GM15510 (cell line): ENCODE results near the gene AFF4.

Experiments
- POLR2A ChIP-seq: IDR thresholded peaks from 3 replicates; pipeline ENCODE4 v1.6.1; 2011; ENCODE audit warnings: borderline replicate concordance; ENCODE audit not compliant: insufficient read length; ENCODE audit errors: extremely low read depth

AFF4 gene

DNA sequence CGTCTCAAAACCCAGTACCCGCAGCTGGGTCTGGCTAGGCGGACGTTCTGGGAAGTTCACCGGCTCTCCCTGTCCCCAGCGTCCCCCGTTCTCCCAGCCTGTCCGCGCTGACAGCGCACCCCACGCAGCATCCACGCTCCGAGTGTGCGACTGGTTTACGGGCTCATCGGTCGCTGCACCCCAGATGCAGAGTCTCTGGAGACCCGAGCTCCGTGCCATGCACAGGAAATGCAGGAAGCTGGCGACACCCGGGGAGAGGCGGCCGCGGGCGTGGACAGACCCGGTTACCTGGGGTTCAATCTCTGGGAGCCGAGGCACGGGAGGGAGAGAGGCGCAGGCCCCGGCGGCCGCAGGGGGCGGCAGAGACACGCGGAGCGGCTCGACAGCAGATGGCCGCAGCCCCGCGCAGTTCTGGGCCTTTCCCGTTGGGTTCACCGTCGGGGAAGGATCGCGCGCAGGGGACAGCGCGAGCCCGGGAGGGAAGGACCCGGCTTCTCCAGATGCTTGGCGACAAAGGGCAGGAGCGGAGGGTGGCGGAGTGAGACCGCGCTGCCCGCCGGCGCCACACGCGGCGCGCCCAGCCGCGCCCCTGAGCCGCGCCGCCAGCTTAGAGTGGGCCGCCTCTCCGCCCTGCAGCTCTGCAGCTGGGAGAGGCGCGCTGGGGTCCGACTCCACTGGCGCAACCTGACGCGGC lies 133.5 kb downstream of the AFF4 start:
- no peak for TF ChIP-seq POLR2A

DNA sequence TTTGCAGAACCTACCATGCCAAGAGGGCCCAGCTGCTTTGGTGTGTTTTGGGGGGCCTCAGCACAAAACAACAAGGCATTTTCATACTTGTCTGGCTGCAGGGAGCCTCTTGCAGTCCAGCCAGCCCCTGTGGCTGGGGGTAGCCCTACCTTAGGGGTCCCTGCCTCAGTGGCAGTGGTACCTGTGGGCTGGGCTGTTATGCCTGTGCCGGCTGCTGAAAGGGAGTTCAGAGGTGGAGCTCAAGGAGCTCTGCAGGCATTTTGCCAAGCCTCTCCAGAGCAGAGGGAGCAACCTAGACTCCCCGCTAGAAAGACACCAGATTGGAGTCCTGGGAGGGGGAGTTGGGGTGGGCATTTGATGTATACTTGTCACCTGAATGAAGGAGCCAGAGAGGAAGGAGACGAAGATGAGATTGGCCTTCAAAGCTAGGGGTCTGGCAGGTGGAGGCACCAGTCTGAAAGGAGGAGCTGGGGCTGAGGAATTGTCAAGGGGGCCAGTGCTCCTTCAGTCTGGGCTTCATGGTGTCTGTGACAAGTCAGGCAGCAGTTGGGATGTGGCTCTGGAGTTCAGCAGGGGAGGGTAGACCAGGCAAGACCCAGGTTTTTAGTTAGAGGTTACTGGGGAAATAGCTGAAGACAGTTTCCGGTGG lies 134.5 kb downstream of the AFF4 start:
- no peak for TF ChIP-seq POLR2A

DNA sequence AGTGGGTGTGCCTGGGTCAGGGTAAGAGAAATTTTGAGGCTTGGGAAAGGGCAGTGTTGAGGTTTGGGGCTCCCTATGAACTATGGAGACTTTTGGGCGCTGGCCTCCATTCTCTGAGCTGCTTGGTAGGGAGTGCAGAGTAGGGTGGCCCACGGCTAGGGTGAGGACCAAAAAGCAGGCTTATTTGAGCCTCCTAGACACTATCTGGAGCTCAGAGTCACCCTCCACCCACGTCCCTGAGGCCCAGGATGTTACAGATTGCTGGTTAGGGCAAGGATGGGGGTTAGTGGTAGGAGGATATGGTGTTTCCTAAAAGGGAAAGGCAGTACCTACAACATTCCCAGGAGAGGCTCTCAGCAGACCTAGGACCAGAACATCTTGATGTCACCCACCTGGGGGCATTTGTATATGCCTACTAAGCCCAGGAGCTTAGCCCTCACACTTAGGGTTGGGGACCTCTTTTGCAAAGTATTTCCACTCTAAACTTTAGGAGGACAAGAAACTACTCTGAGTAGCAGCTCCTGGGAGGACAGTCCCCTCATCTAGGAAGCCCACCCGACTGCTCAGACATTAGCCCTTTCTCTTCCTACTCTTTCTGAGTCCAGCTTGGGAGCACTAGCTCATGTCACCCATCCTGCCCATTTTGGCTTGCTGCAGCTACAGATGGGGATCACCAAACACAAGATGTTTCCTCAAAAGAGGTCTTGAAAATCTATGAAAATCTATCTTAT lies 135.3 kb downstream of the AFF4 start:
- TF ChIP-seq POLR2A, result no peak

DNA sequence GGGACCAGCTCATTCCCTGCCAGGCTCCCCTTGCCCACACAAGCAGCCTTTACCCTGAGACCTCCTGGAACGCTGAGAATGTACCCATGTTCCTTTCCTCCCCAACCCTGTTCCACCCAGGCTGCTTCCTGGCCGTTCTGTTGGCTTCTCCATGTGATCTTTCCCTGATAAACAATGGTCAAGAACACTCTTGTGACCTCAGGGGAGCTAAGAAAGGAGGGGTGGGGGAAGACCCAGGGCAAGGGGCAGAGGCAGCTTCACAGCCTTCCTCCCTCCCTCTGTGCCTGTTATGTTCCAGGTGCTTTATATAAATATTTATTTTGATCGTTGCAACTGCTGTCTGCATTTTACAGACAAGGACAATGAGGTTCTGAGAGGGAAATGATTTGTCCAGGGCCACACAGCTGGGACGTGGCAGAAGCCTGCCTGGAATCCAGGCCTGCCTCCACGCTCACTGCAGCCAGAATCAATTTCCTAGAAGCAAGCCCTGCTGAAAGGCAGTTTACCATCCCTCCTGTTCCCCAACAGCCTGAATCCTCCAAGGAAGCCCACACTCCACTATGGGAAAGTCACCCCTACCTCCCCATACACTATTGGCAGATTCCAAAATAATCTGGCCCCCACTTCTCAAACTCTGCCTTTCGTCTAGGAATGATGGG lies 136.9 kb downstream of the AFF4 start:
- TF ChIP-seq POLR2A, result no peak

DNA sequence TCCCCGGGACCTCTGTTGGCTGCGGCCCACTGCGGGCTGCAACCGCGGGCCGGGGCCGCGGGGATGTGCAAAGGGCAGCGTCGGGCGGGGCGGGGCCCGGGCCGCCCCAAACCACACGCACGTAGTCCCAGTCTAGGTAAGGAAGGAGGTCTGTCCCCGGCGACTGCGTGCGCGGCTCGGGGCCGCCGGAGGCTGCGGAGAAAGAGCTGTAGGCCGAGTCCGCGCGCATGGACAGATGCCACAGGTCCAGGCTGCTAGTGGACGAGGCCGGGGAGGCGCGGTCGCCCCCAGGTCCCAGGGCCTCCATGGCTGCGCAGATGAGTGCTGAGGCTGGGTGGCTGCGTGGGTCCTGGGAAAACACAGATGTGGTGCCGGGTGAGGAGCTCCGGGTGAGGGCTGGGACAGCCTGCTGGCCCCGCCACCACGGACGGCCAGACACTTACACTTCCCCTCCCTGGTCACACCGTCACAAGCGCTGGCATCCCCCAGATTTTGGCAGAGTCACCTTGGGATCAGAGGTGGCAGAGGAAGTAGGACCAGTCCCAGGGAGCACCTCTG lies 137.5 kb downstream of the AFF4 start:
- TF ChIP-seq POLR2A, result no peak
